HG03175 (cell line): ENCODE results near the gene TCEANC2.

Experiments used
- ATAC-seq: cut with Tn5 transposase; IDR thresholded peaks from one replicate; pipeline ENCODE4 v1.9.1; 2021; ENCODE audit warnings: mild to moderate bottlenecking, moderate library complexity; ENCODE audit not compliant: unreplicated experiment

The TCEANC2 gene

DNA sequence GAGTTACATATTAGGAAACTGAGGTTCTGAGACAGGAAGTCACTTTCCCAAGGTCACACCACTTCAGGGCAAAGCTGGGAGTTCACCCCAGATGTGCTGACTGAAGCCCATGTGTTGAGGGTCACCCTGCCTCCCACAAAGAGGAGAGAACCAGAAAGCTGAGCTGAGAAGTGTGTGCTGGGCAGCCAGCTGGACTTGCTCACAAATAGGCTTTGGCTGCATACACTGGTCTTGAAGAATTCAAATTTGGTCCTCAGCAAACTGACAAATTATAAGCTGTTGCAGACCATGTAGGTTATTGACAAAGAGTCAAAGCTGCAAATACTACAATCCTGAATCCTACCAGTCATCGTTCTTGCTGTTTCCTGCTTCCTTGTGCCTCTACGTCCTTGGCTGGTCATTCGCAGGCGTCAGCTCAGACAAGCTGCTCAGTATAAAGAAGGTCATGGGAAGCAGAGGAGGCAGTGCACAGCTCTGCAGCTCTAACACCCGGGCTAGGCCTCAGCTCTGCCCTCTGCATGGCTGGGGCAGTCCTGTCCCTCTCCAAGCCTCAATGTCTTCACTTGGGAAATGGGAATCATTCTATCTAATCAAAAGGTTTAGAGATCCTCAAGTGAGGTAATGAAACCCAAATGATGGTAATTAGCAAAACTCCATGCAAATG lies 59.4 kb downstream of the TCEANC2 start:
- ATAC-seq: no peak

DNA sequence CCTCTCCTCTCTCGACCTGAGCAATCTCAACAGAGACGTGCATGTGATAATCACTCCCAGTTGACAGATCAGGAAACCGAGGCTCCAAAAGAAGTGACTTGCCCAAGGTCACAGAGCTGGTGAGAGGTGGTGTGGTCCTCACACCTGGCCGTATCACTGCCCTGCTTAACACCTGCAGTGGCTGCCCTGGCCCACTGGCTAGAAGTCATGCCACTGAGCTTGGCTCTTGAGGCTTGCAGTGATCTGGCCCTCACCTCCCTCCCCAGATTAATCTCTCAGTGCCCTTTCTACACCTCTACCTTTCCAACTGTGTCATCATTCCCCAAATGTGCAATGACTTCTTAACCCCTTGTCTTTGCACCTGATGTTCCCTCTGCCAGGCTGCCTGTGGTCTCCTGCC lies 60.6 kb downstream of the TCEANC2 start:
- no peak for ATAC-seq

DNA sequence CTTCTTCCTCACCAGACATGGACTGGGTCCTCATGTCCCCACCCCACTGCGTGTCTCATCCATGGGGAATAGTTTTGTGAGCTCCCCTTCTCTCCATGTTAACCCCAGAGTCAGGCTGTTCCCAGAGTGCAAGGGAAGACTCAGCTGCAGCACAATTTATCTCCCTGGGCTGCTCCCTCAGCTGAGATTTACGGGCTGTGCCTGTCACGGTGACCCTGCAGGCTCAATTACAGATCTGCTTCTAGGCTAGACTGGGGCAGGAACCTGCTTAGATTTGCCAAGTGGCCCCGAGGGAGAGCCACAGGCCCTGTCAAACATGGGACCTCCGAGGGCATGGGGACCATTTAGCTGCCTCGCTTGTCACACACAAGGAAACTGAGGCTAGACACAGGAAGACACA lies 61.5 kb downstream of the TCEANC2 start:
- no peak for ATAC-seq

DNA sequence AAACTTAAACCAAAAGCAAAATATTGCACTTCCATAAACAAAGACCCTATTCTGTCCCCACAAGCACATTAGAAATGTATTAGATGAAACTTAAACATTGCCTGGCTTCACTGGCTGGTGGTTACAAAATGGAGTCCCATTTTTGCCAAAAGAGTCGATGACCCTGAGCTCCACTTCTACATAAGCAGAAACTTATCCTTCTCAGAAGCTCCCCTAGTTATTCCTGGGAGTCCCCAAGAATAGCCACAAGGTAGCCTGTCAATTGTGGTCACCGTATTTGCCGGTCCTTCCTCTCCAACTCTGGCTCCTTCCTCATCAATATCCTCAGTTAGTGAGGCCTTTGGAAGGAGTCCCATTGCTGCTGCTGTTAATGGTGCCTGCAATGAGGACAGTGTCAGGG lies 62.1 kb downstream of the TCEANC2 start:
- no peak for ATAC-seq

DNA sequence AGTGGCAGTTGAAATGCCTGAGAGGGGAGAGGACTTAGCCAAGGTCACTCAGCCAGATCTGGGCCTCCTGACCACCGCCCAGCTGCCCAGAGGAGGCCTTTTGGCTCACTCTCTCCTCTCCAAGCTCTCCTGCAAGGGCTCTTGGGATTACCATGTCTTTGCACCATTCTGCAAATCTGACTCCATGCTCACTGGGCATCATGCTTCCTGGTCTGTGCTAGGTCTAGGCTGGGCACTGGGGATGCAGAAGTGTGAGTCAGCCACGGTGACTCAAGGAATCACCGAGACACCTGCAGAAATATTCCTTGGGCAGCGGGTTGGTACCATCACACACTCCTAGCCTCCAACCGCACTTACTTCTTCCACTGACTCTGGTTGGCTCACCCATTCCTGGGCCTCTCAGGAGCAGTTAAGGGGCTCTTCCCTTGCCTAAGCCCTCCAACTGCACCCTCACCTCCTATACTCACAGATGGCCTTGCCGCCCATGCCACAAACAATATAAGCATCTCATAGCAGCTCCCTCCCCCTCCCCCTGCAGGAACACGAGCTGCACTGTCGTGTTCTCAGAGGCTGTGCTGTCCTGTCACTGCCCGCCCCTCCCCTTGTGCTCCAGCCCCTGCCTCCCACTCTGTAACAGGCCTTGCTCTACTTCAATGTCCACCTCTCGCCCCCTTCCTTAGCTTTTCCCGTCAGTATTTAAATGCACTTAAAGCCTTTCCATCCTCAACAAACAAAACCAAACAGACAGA lies 64.6 kb downstream of the TCEANC2 start:
- no peak for ATAC-seq

DNA sequence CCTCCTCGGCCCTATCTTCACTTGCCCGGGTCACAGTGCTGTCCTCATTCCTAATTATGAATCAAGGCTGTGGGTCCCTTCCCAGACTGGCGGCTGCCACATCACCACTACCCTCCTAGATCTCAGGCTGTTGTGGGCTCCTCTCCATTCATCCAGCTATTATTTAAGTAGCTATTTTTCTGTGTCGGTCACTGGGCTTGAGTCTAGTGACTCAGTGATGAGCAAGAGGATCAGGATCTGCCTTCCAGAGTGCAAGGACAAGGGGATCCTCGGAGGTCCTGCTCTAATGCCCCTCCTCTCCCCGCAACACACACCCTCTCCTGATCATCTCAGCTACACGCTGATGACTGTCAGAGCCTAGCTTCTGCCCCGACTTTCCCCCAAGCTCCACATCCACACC lies 65.3 kb downstream of the TCEANC2 start:
- no peak for ATAC-seq

DNA sequence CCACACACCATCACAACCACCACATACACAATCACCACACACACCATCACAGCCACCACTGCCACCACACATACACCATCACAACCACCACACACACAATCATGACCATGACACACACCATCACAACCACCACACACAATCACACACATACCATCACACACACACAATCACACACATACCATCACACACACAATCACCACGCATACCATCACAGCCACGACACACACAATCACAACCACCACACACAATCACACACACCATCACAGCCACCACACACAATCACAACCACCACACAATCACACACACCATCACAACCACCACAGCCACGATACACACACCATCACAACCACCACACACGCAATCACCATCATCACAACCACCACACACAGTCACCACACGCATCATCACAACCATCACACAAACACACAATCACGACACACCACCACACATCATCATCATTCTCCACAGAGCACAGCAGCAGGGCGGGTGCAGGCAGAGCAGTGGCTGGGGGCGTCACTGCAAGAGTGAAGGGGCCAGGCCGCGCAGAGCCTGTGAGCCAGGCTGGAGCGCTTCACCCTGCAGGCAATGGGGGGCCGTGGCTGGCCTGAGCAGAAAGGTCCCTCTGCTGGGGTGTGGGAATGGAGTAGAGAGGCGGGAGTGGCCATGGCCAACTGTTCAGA lies 66.8 kb downstream of the TCEANC2 start:
- no peak for ATAC-seq

DNA sequence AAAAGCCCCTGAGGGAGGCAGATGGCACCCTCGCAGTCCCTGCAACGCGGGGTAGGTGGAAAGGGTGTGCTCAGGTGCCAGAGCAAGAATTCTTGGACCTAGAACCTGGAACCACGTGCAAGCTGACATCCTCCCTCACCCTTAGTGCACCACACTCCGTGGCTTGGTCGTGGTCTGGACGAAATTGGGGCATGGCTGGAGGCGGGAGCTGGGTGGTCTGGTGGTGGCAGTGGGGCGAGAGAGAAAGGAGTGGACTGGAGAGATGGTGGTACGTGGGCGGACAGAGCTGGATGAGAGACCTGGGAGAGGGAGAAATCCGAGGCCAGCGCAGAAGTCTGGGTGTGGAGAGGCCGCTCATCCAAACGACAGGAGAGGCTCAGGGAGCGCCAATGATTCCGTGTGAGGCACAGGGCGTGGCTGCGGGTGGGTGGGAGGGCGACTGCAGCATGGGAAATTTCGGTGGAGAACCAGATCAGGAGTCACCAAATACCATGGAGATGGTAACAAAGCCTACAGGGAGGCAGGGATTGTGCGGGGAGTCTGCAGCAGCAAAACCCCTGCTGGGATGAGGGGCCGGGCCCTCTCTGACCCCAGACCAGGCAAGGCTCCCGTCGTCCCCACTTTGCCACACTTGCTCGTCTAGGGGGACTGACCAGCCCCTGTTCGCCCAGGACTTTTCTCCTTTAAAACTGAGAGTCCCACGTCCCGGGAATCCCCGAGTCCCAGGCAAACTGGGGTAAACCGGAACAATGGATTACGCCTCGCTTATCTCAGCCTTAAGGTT lies 67.5 kb downstream of the TCEANC2 start:
- no peak for ATAC-seq

DNA sequence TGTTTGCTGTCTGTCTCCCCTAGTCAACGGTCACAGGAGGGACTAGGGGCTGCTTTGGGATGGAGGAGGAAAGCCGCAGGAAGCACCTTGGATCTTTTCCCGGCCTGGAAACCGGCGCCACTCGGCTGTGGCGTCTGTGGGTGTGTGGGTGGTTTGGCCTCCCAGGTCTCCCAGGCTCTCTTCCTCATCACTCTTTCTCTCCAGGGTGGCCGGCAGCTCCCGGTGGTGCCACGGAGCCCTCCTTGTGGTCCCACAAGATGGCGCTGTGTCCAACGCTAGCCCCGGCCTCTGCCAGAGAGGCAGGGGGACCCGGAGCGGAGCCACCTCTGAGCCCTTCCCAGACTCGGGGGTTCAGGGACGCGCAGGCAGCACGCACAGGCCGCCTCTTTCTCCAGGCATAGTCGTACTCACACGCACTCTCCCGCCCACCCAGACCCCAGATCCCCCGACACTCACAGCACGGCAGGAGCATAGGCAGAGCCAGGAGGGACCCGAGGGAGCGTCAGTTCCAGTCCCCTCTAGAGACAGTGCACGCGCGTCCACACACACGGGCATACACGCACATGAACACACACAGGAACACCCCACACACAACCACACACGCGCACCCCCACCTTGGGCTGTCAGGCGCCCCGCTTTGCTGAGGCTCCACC lies 68.2 kb downstream of the TCEANC2 start:
- no peak for ATAC-seq

DNA sequence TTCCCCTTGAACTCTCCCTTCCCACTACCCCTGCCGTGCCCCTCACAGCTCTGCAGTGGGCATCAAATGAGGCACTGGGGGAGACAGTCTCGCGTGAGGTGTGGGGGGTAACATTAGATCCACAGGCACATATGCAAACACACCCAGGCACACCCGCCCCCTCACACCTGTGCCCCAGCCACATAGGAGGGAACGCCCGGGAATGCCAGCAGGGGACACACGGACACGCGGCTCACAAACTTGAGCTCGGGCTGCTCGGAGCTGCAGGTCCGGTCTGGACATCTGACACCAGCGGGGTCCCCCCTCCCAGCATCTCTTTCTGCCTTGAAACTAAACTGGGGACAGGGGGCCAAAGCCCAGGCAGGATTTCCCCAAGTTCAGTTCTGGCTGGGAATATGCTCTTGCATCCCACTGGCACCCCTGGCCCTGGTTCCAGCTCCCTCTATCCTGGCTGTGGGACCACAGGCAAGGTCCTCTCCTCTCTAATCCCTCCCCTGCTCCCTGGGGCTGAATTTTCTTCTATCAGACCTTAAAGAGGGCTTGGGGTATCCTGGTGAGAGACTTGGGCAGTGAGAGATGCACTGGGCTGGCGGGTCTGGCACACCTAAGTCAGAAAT lies 68.8 kb downstream of the TCEANC2 start:
- no peak for ATAC-seq

DNA sequence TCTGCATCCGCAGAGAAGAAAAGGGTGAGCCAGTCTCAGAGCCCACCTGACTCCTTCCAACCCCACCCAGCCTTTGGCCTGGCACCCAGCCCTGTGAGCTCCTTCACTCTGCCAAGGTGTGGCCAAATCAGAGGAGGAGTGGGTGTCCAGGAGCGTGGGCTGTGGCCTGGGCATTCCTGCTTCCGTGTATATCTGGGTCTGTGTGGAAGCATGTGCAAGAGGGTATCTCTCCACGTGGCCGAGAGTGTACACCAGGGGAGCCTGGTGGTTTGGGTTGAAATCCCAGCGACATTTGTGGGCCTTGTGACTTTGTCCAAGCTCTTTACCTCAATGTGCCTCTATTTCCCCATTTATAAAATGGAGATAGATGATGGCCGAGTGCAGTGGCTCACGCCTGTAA lies 69.6 kb downstream of the TCEANC2 start:
- no peak for ATAC-seq

DNA sequence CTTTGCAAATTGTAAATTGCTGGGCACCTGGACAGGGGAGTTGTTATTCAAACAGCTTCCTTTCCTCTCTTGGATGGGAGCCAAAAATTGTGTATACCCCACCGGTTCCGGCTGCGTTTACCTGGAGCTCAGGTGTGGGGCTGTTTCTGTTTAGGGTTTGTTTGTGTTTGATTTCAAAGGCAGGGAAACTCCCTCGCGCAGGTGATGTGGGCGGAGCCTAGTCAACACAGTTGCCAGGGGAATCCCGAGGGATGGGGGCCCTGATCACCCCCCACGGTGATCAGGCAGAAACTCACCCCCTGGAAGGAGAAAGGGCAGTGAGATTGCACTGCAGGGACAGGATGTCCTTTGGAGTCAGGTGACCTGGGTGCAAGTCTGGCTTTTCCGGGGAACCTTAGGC lies 71.1 kb downstream of the TCEANC2 start:
- ATAC-seq: no peak

DNA sequence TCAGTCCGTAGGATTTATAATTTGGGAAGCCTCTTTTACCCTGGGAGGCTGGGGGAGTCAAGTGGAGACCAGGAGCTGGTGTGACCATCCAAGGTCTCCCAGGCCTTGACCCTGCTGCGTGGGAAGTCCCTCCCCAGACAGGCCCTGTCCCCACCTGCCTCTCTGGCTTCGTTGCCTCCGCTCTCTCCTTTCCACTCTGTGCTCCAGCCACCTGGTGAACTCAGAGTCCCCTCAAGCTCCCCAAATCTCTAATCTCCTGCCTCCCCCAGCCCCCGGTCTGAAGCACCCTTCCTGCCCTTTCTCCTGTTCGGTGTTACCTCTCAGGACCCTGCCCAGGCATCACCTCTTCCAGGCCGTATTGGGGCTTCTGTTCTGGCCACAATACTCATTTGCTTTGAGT lies 71.5 kb downstream of the TCEANC2 start:
- ATAC-seq: no peak

DNA sequence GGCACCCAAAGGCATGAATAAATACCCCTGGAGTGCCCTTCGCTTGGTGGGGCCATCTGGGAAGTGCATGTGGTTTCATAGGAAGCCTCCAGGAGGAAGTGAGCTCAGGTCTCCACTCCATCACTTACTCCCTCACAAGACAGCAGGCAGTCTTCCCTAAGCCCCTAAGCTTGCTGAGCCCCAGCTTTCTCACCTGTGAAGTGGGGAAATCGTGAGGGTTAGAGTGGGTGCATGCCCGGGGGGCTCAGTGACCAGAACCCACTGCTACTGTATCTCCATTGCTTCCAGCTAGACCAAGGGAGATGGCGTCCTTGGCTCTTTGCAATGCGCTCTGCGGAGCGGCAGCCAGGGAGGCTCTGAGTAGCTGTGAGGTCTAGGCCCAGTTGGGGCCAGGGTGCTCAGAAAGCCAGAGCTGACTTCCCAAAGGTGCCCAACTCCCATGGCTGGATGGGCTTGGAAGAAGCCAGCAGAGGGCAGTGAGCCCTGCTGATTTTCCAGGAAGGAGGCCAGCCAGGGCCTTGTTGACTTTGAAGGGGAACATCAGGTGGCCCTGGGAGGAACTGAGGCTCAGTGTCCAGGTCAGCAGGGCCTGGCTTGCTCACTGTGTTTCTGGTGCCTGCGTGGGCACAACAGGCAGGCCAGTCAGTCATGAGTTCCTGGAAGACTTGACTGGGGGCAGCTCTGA lies 72.1 kb downstream of the TCEANC2 start:
- no peak for ATAC-seq

DNA sequence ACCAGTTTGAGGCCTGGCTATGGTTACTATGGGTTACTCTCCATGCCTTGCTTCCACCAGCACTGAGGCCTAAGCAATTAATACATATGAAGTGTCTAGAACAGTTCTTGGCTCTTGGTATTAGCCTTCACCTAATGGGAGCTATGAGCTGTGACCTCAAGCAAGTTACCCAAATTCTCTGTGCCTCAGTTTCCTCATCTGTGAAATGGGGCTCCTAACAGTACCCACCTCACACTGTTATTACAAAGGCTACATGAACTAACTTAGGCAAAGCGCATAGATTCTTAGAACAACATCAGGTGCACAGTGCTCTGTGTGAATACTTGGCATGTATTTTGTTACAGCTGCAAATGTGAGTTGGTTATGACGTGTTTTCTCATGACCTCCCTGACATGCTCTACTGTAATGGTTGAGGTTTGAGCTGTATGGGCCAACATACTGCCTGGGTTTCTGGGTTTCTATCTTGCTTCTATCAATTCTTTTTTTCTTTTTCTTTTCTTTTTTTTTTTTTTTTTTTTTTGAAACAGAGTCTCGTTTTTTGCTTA lies 72.9 kb downstream of the TCEANC2 start:
- ATAC-seq: no peak

DNA sequence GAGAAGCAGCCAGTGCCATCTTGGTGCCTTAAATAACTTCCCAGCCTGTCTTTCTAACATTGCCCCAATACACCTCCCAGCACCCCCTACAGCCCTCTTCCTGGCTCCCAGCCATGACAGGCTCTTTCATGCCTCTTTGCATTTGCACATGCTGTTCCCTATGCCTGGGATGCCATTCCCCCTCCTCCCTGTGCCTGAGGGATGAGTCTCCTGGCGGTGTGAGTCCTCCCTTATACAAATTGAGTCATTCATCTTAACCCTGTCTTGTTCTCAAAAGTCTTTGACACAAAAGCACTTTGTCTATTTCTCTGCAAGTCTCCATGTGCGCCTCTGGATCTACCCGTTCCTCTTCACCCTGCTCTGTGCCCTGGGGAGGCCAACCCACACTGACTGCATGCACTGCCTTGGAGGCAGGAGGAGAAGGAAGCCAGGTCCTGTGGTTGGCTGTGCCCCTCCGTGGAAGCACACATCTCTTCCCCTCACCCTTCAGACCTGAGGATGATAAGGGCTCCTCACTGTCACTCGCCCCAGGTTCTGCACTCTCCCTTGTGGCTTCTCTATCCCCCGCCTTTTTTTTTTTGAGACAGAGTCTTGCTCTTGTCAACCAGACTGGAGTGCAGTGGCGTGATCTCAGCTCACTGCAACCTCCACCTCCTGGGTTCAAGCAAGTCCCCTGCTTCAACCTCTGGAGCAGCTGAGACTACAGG lies 74.3 kb downstream of the TCEANC2 start:
- no peak for ATAC-seq

DNA sequence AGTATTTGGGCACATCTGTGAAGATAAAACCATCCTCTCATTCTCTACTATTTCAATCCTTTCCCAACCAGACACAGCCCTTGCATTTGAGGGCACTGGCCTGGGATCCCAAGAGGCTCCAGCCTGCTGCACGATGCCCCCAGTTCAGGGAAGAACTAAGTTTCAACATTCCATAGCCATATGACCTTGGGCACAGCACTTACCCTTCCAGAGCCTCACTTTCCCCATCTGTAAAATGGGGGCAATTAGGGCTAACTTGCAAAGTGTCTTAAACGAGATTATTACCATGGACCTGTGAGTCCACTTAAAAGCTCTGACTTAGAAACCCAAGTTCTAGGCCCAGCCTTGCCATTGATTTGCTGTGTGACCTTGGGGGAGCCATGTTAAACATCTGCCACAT lies 76.5 kb downstream of the TCEANC2 start:
- no peak for ATAC-seq

DNA sequence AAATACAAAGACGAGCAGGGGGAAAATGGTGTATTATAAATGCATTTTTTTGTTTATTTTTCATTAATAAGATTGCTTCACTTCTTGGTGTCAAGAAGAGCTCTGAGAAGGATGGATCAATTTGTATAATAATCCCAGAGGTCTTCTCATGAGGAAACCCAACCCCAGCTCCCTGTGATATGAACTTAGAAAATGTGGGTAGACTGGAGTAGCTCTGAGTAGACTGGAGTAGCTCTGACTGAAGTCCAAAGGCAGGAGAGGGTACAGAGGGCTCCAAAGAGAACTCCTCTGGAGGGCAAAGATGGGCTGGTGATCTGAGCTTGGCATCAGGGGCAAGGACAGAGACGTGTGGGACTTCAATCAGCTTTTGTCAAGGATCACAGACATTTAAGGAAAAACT lies 78.0 kb downstream of the TCEANC2 start:
- ATAC-seq: no peak

DNA sequence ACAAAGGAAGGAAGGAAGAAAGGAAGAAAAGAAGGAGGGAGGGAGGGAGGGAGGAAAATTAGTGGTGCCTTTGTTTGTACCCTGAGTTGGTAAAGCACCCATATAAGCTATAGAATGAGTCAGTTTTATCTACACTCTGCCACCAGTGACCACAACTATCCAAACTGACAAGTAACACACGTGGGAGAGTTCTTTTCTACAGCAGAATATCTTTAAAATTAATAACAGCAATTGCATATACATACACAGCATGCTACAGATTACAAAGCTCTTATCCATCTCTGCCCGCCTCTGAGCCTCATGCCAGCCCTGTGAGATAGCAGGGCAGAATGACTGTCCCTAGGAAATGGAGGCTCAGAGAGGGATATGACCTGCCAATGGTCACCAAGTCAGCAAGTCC lies 79.1 kb downstream of the TCEANC2 start:
- ATAC-seq: no peak
